Activated CD4-positive, CD25-positive, alpha-beta regulatory T cell (primary cell): Measurements from ENCODE around the gene FBXO34.

Experiments used
- DNase-seq, 4 experiments: peaks; one replicate each; lab custom pipeline; 2025; lab: John Stamatoyannopoulos, UW

FBXO34 gene, protein sequence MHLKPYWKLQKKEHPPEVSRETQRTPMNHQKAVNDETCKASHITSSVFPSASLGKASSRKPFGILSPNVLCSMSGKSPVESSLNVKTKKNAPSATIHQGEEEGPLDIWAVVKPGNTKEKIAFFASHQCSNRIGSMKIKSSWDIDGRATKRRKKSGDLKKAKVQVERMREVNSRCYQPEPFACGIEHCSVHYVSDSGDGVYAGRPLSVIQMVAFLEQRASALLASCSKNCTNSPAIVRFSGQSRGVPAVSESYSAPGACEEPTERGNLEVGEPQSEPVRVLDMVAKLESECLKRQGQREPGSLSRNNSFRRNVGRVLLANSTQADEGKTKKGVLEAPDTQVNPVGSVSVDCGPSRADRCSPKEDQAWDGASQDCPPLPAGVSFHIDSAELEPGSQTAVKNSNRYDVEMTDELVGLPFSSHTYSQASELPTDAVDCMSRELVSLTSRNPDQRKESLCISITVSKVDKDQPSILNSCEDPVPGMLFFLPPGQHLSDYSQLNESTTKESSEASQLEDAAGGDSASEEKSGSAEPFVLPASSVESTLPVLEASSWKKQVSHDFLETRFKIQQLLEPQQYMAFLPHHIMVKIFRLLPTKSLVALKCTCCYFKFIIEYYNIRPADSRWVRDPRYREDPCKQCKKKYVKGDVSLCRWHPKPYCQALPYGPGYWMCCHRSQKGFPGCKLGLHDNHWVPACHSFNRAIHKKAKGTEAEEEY

DNA sequence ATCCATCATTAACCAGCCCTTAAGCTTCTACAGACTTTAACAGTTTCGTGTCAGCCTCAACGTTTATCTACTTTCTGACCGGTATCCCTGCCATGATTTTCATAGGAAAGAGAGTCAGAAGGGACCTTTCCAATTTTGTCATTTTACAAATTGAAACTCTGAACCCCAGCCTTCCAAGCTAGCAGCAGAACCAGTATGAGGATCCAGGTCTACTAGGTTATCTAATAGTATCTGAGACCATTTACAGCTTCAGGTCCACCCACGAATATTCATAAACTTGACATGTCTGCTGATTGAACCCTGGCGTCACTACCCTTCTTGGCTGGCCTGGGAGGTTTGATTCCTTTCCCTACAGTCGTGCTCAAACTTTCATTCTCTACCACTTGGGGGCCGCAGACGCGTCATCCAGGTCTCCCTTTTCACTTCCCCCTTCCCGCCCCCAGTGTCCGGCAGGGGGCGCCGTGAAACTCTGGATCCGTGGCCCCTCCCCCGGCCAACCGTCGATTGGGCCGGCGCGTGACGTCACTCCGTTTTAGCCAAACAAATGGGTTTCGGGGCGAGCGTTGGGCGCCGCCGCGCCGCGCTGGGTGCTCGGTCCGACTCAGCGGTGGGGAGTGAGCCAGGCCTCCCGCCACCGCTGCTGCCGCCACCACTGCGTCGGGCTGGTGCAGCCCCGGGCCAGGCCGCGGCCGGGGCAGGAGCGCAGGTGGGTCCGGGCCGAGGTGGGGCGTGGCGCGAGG lies at the start of gene FBXO34:
Gene FBXO34, plus strand, starts transcription at position 590 of the 740 bp plus-strand sequence. CDS start 78,970 bp downstream, outside the sequence.
- peak; percentile 97 to 99 (median 98) for DNase-seq

DNA sequence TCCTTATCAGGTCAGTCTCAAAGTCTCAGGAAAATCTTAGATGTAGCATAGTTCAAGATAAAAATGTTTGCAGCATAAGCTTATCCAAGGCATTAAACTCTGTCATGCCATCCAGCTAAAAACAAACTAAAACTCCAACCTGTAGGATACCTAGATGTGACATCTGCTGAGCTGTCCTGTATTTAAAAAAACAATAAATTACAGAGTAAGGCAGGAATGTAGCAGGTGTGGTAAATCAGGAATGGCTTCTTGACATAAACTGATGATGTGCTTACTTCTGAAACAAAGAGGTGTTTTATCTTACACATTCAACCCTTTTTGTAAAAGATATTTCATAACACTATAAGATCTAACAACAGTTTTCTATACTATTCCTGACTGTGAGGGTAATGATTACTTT lies 49.3 kb upstream of the FBXO34 start:
- no peak for DNase-seq

DNA sequence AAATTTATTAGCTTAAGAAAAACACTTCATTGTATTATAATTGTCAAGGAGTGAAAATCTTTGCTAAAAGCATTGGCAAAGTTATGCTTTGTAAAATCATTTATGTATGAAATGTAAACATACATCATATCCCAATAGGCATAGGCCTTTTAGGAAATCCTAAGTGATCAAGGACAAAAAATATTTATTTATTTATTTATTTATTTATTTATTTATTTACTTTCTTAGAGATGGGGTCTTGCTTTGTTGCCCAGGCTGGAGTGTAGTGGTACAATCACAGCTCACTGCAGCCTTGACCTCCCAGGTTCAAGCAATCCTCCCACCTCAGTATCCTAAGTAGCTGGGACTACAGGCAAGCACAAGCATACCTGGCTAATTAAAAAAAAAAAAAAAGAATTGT lies 47.9 kb upstream of the FBXO34 start:
- no peak for DNase-seq

DNA sequence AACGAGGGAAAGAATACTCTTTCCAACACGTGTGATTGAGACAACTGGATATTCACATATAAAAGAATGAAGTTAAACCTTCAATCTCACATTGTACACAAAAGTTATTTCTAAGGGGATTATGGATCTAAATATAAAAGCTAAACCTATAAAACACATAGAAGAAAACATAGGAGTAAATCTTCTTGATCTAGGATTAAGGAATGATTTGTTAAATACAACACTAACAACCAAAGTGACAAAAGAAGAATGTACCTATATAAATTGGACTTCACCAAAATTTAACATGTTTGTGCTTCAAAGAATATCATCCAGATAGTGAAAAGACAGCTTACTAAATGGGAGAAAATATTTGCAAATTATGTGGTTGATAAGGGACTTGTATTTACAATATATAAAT lies 43.0 kb upstream of the FBXO34 start:
- DNase-seq, result no peak

DNA sequence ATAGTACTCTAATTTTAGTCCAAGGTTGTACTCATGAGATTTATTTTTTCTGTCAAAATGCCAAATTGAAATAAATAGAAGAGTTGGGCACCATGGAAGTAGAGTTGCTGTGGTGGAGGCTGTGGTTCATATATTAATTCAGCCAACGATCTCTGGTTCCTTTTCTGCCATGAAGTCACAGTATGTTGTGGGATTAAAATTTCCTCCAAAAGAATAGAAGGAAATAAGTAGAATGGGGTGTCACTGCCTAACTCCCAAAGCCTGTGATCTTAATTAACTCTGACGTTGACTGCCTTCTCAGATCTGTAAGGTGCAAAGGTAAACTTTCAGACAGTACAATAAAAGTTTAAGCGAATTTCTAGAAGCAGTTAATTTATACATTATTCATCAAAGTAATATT lies 37.6 kb upstream of the FBXO34 start:
- DNase-seq, result no peak

DNA sequence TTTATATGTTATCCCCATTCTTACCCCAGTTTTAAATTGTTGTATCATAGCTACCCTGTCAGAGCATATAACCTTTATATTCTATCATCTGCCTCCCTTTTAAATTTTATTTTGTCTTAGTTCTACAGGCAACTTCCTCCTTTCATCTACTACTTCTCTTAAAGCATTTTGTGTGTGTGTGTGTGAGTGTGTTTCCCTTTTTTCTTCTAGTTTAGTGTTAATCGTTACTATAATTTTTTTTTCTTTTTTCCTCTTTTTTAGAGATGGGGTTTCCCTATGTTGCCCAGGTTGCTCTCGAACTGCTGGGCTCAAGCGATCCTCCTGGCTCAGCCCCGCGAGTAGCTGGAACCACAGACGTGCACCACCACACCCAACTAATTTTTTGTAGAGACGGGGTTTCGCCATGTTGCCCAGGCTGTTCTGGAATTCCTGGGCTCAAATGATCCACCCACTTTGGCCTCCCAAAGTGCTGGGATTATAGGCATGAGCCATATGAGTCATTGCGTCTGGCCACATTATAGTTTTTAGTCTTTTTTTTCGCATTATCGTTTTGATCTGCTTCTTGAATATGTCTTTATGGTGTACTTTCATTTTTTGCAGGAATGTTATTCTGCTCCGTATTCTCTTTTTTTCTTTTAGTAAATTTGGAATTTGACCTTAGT lies 33.1 kb upstream of the FBXO34 start:
- no peak for DNase-seq

DNA sequence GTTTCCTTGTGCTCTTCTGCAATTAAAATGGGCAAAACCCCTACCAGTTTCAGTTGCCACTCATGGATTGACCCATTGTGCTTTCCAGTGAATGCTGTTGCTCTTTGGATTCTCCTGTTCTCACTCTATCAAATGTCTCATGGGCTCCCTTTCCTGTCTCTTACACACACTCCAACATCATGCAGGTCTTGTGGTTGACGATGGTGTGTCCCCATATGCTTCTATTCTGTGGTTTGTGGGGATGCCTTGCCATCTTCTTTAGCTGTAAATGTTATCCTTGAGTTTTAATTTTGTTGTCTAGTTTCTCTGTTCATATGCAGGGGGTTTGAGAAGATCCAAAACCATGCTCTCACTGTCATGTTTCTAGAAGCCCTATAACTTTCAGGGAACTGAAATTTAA lies 31.9 kb upstream of the FBXO34 start:
- no peak for DNase-seq

DNA sequence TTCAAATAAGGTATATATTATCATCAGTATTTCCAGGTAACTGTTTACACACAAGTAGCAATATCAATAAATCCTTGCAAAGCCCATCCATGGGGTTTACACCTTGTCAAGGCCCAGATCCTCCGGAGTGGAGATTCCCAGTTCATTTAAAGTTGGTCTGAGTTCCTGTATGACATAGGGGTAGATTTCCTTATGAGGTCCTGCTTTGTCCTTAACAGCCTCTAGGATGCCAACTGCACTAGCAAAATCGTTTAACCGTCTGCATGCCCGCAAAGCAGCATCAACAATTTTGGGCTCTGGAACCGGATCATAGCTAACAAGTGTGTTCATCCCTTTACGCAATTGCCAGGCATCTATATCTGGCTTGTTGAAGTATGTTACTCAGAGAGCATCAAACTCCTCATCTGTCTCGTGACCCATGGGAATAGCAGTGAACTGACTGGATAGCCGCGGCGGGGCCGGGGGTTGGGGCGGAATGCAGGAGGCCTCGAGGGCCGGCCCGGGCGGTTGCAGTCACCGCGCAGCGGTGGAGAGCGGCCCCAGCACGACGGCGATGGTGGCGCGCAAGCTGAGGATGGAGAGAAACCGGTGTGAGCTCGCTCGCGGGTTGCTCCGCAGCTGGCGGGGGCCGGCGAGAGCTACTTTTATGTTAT lies 30.6 kb upstream of the FBXO34 start:
- no peak for DNase-seq

DNA sequence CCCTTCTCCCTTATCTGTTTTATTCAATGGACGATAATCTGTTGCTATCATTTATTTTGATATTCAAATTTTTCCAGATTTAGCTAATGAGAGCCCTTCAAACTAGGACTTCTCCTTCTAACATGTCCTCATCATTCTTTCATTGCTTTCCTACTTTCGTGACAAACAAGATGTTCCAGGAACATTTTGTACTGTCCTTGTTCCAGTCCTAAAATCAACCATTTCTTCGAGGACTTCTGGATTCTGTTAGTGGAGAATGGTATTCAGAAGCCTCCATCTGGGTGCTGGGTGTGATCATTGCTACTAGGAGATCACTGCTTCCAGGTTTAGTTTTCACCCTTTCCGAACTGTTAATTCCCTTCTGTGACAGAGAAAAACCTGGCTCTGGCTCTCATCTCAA lies 29.5 kb upstream of the FBXO34 start:
- DNase-seq, result no peak

DNA sequence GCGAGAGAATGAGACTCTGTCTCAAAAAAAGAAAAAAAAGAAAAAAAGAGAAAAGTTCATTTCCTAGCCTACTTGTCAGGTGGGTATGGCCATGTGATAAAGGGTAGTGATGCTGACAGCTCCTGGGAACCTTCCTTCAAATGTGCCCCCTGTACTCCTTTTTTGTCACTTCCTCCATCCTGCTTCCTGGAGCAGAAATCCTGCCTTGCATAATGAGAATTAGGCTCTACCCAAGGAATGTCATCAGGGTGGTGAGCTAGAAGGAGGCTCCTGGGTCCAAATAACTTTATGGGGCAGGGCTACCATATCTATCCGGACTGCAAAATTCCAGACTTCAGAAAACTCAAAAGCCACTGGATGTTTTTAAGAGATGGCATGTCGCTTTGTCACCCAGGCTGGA lies 27.8 kb upstream of the FBXO34 start:
- DNase-seq, result no peak

DNA sequence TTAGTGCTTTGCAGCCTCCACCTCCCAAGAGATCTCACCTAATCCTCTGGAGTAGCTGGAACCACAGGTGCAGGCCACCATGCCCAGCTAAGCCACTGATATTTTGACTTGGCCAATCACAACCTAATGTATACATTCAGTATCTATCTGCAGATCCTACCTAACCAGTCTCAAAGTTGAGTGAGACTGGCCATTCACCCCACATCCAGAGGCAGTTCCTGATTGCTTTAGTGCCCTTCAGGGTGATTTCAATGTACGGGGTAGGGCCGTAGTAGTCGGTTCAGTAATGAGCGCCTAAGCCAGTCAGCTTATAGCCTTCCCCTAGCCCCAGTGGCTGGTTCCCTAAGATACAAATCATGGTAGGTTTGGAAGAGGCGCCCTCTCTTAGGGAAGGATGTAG lies 27.4 kb upstream of the FBXO34 start:
- DNase-seq, result no peak

DNA sequence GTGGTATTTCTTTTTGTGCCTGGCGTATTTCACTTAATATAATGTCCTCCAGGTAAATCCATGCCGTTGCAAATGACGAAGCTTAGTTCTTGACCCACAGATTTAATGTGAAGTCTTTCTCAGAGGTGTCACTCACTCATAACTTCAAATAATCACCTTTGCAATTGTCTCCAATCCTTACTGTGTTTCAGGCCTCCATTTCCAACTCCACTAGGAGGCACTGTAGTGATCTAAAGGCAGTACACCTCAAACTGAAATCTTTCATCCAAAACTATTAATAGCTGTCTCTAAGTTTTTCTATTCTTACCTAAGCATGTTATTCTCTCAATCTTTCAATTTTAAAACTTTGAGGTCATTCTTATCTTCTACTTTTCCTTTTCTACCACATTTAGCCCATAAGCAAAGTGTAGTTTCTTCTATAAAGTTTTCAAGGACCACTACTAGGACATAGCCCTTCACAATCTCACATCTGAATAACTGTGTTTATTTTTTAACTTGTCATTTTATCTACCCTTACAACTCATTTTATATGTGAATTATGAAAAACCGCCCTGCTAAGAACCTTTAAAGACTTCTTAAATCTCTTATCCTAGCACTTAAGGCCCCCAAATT lies 25.5 kb upstream of the FBXO34 start:
- DNase-seq, result no peak

DNA sequence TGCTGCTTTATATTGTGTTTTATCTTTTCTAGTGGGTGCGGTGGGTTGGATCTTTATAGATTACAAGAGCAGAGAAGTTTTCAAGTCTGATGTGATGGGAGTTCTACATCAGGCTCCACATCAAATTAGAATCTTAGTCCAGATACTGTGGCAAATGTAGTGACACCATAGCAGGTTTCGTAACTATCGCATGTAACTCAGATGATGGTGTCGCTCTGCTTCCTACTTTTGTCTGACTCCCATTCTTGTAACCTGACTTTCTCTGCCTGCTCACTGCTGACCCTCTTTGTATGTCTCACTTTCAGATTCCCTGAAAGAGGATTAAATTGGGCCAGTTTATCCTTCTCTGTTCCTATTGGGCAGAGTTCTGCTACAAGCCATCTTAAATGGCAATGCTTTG lies 22.8 kb upstream of the FBXO34 start:
- DNase-seq, result no peak

DNA sequence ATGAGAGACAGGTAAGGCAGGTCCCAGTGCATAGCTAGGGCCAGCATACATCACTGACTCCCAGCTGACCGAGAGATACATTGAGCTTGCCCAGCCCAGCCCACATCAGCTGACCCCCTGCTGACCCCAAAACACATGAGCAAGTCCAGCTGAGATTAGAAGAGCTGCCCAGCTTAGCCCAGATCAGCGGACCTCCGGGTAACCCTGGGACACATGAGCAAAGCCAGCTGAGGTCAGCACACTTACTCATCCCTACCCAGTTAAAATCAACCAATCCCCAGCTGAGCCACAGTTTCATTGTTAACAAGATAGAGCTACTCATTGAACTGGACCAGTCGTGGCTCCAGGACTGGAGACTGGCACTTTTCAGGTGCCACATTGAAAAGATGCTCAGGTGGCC lies 21.8 kb upstream of the FBXO34 start:
- no peak for DNase-seq

DNA sequence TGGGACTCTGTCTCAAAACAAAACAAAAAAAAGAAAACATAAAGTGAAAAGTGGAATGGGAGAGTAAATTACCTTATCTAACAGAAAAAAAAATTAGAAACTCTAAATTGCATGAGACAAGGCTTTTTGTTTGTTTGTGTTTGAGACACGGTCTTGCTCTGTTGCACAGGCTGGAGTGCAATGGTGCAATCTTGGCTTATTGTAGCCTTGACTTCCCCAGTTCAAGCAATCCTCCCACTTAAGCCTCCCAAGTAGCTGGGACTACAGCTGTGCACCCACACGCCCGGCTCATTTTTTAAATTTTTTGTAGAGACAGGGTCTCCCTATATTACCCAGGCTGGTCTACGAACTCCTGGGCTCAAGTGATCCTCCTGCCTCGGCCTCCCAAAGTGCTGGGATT lies 17.9 kb upstream of the FBXO34 start:
- DNase-seq, result no peak

DNA sequence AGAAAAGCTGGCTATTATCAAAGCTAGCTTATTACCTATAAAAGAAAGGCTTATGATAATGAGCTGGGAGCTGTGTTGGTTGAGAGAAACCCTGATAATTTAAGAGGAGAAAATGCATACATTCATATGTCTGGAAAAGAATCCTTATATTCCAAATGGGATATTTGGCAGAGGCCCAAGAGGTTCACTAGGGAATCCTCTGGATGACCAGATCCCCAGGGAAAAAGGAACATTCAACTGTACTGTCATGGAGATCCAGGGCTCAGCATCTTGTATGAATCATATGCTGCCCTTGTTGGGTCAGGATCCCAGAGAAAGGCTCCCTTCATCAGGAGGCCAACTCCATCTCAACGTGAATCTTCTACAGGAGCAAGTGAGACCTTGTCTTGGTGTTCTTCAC lies 16.6 kb upstream of the FBXO34 start:
- DNase-seq, result no peak

DNA sequence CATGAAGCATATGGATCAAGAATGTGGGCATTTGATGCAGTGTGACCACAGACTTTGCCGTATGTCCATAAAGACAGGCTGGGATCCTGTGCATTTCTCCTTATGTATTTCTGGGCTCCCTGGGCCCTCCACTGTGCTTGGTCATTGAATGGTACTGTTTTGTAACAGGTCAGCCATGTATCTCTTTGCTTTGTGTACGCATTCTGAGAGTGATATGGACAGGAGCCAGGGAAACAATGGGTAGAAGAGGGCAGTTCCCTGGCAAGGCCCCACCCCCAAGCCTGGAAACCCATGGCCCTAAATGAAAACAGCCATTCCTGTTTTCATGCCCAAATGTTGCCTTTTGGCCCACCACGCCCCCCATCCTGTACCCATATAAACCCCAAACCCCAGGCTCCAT lies 15.2 kb upstream of the FBXO34 start:
- no peak for DNase-seq

DNA sequence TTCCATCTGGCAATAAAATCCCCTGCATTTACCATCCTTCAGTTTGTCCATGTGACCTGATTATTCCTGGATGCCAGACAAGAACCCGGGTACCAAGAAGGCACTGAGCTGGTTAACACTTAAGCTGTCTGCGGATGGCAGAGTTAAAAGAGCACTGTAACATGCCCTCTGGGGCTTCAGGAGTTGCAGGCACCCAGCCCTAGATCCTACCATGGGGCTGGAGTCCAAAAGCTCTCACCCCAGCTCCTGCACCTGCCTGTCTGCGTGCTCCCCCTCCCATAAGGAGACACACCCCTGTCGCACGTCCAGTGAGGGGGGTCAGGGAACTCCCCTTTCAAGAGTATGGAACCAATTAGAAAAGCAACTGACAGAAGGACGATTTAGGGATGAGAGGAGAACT lies 14.6 kb upstream of the FBXO34 start:
- no peak for DNase-seq

DNA sequence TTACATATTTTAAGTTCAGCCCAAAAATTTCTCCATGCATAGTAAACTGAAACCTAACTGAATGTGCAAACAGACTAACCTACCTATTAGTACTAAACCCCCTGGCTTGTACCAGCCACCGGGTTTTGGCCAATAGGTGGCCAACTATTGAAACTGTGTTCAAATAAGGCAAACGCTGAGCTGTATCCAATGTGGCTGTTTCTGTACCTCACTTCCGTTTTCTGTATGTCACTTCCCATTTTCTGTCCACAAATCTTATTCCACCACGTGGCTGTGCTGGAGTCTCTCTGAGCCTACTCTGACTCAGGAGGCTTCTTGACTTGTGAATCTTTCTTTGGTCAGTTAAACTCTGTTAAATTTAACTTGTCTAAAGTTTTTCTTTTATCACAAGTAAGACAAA lies 6.0 kb upstream of the FBXO34 start:
- DNase-seq, result no peak

DNA sequence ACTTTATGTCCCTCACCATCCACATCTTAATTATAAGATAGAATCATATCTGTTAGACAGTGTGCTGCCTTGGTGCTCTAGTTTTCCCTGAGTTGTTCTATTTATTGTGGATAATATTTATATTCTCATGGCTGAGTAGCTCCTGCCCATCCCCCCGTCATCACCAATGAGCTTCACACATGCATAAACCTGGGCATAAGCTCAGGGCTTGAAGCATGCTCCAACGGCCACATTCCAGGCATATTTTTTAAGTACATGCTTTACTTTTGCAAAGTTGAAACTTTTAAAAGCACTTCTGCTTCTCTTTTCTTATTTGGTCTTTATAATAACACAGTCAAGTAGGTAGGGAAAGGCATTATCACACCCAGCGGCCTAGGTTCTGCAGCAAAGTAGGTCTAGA lies 3.4 kb upstream of the FBXO34 start:
- DNase-seq, result no peak

DNA sequence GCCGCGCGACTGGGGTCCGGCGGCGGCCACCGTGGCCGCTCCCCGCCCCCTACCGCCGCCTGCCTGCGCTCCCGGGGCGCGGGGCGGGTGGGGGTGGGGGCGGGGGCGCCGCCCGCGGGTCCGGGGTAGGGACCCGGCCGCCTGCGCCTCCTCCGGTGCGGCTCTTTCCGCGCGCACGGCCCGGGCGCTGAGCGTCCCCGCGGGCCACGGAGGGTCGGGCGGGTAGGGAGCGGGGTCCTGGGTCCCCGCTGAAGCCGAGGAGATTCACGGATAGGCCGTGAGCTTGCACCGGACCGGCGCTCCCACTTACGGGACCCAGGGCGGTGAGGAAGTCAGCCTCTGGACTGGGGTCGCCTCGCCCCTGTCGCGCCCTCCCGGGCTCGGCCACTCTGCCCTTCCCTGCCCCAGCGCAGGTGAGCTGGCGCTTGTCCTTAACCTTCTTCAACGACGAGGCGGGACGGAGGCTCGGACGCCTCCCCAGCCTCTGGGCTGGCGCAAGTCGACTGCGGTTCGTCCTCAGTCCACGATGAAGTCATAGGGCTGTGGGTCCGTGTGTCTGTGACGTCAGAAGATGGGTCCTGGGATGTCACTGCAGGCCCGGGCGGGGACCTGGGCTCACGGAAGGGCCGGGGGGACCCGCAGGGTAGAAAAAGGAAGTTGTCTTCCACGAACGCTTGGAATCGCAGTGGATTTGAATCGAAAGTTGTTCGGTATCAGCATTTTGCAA lies 514 bp downstream of the FBXO34 start:
- peak in 3 of 4 experiments; percentile 9 to 37 (median 35) for DNase-seq
